SK-N-SH (cell line): ENCODE data around the gene POLR1H. TPM values are rescaled to one million over a fixed set of nuclear protein-coding genes. Genes with fewer than 3 reads are reported as not detected.
"Not testable (repeated sequence)": the region's sequence is repeated elsewhere in the genome, so short reads cannot be mapped to it uniquely, and the experiment has no call there.

Source experiments
- CTCF ChIA-PET: fragments of 300-600, 350-600 bp; formaldehyde crosslinking; extraction: SDS; loops from one replicate; lab custom pipeline; 2021; lab: Yijun Ruan, JAX
- POLR2A ChIA-PET: fragments of 350-600 bp; sonication (Branson Sonifier 250); formaldehyde crosslinking; extraction: SDS; loops from one replicate; lab custom pipeline; 2020; ENCODE audit warnings: antibody characterized with exemption, inconsistent platforms; lab: Yijun Ruan, JAX
- DNase-seq: peaks from one replicate; pipeline ENCODE4 v3.0.0; 2012
- H2AFZ ChIP-seq: fragments of 200-600 bp; sonication (generic); 2 replicates; pipeline ENCODE4 v1.8.1; 2016; ENCODE audit warnings: antibody characterized with exemption, mild to moderate bottlenecking, low read depth
- H3F3A ChIP-seq: fragments of 200-600 bp; sonication (generic); replicated peaks from 2 replicates; pipeline ENCODE3; 2016; ENCODE audit warnings: antibody characterized with exemption, mild to moderate bottlenecking; ENCODE audit not compliant: insufficient read depth
- H3K27ac ChIP-seq, 2 experiments: fragments of 200-500 bp in 1 of 2; fragments of 200-600 bp in 1 of 2; sonication (Bioruptor generic) in 1 of 2; sonication (generic), shearing (Covaris generic) in 1 of 2; 2 replicates each; pipeline versions ENCODE4 v1.5.1 to v1.6.1; 2014 to 2016; ENCODE audit warnings: low read depth in 2 of 2, inconsistent platforms in 1 of 2, low read length in 1 of 2, mild to moderate bottlenecking in 1 of 2, mixed read lengths in 1 of 2
- H3K27me3 ChIP-seq: fragments of 200-600 bp; sonication (generic), shearing (Covaris generic); 2 replicates; pipeline ENCODE4 v1.6.1; 2016; ENCODE audit warnings: mixed run types; ENCODE audit not compliant: insufficient read depth
- H3K36me3 ChIP-seq, 2 experiments: fragments of 200-500 bp in 1 of 2; fragments of 200-600 bp in 1 of 2; sonication (Bioruptor generic) in 1 of 2; sonication (generic) in 1 of 2; replicated peaks in 1 of 2; 2 replicates each; pipeline versions ENCODE3 to v1.5.1; 2014 to 2016; ENCODE audit warnings: low read length in 1 of 2, mild to moderate bottlenecking in 1 of 2; ENCODE audit not compliant: insufficient read depth in 2 of 2, control insufficient read depth in 1 of 2
- H3K4me1 ChIP-seq, 2 experiments: fragments of 200-500 bp in 1 of 2; fragments of 200-600 bp in 1 of 2; sonication (Bioruptor generic) in 1 of 2; sonication (generic), shearing (Covaris generic) in 1 of 2; 2 replicates each; pipeline versions ENCODE4 v1.5.1 to v1.6.1; 2014 to 2016; ENCODE audit warnings: low read depth in 1 of 2, low read length in 1 of 2, mixed run types in 1 of 2; ENCODE audit not compliant: insufficient read depth in 2 of 2, control insufficient read depth in 1 of 2
- H3K4me2 ChIP-seq: fragments of 200-600 bp; sonication (generic), shearing (Covaris generic); 2 replicates; pipeline ENCODE4 v1.6.1; 2017; ENCODE audit warnings: mixed run types
- H3K4me3 ChIP-seq, 2 experiments: fragments of 200-500 bp in 1 of 2; fragments of 200-600 bp in 1 of 2; sonication (Bioruptor generic) in 1 of 2; sonication (generic), shearing (Covaris generic) in 1 of 2; 2 replicates each; pipeline versions ENCODE4 v1.5.1 to v1.8.1; 2014 to 2016; ENCODE audit warnings: low read depth in 2 of 2, inconsistent platforms in 1 of 2, low read length in 1 of 2, mild to moderate bottlenecking in 1 of 2, mixed read lengths in 1 of 2, moderate library complexity in 1 of 2
- H3K79me2 ChIP-seq: fragments of 200-600 bp; sonication (generic); 2 replicates; pipeline ENCODE4 v1.8.1; 2017; ENCODE audit warnings: mild to moderate bottlenecking; ENCODE audit not compliant: insufficient read depth
- H3K9ac ChIP-seq: fragments of 200-600 bp; sonication (generic); 2 replicates; pipeline ENCODE4 v1.6.1; 2017; ENCODE audit warnings: mixed run types
- H3K9me2 ChIP-seq: fragments of 200-600 bp; sonication (generic); 2 replicates; pipeline ENCODE4 v1.6.1; 2017; ENCODE audit warnings: mixed run types
- H3K9me3 ChIP-seq: fragments of 200-600 bp; sonication (generic); 2 replicates; pipeline ENCODE4 v1.6.1; 2017; ENCODE audit warnings: mixed run types, mild to moderate bottlenecking, moderate library complexity
- H4K20me1 ChIP-seq: fragments of 200-600 bp; sonication (generic); 2 replicates; pipeline ENCODE4 v1.6.1; 2017; ENCODE audit warnings: mild to moderate bottlenecking, mixed run types; ENCODE audit not compliant: insufficient read depth
- FOSL2 ChIP-seq: IDR thresholded peaks from 2 replicates; pipeline ENCODE4 v1.4.0; 2012; ENCODE audit warnings: low read depth, mild to moderate bottlenecking, moderate library complexity, borderline replicate concordance
- FOXJ3 ChIP-seq: sonication (generic); formaldehyde crosslinking; IDR thresholded peaks from 2 replicates; pipeline ENCODE4 v1.5.1; 2020; ENCODE audit warnings: mild to moderate bottlenecking, missing genetic modification reagents
- FOXM1 ChIP-seq: IDR thresholded peaks from 2 replicates; pipeline ENCODE4 v1.4.0; 2012; ENCODE audit warnings: low read depth, mild to moderate bottlenecking
- MEF2A ChIP-seq: IDR thresholded peaks from 2 replicates; pipeline ENCODE4 v1.4.0; 2012; ENCODE audit warnings: low read depth, borderline replicate concordance
- MXI1 ChIP-seq: IDR thresholded peaks from 2 replicates; pipeline ENCODE4 v1.6.1; 2012; ENCODE audit warnings: mild to moderate bottlenecking, low read depth, low read length, improper control_type of control experiment
- RFX5 ChIP-seq: IDR thresholded peaks from 2 replicates; pipeline ENCODE4 v1.6.1; 2012; ENCODE audit warnings: mild to moderate bottlenecking, improper control_type of control experiment, low read length
- RXRA ChIP-seq: IDR thresholded peaks from 2 replicates; pipeline ENCODE4 v1.4.0; 2012; ENCODE audit warnings: low read depth, mild to moderate bottlenecking, borderline replicate concordance
- SIN3A ChIP-seq: IDR thresholded peaks from 2 replicates; pipeline ENCODE4 v1.6.1; 2012; ENCODE audit warnings: low read depth, mild to moderate bottlenecking, low read length, moderate library complexity, borderline replicate concordance
- TAF1 ChIP-seq: IDR thresholded peaks from 2 replicates; pipeline ENCODE4 v1.6.1; 2012; ENCODE audit warnings: low read depth, mild to moderate bottlenecking, low read length, moderate library complexity, borderline replicate concordance
- whole genome bisulfite sequencing: methylation state at CpG from one replicate; pipeline ENCODE4 v1.1.6; 2017; ENCODE audit warnings: low lambda C conversion rate; 5-methylcytosine and 5-hydroxymethylcytosine counted together
- polyA plus RNA-seq, 3 experiments: library from polyadenylated mRNA; depleted of rRNA; stranded (reverse); fragments of >200 nt; gene quantifications; 2 replicates each; pipeline ENCODE4 v1.2.3, GENCODE V29; 2012
- TF ChIP-seq, protein P1 (sequence below): IDR thresholded peaks from 2 replicates; pipeline ENCODE4 v1.4.0; 2012; ENCODE audit warnings: low read depth

The POLR1H gene
- polyA plus RNA-seq, 1 of the 3 experiments (the other 2 are of a cell fraction), result 40.6 TPM

DNA sequence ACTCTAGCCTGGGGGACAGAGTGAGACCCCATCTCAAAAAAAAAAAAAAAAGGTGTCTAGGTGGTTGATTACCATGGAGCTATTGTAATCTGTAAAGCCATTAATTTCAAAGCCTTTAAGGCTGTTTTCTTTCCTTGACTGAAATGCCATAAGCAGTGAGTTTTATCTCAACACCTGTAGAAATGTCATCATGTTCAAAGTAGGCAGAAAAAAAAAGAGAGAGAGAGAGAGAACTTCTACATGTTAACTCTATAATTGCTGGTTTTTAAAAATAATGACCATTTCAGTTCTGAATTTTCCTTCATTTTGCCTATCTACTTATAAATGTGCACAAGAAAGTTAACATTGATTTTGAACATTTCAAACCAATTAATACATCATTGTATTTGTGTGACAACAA lies 29.7 kb upstream of the POLR1H start:
- Histone ChIP-seq H3K9ac (no peak overlapping the region), H3K36me3 (no peaks in the 10 kb centered on the region), H3K9me3 (no peaks in the 10 kb centered on the region), H3K4me2 (no peak overlapping the region), H3K9me2 (no peaks in the 10 kb centered on the region), H3K27me3 (no peaks in the 10 kb centered on the region), H3K4me1 (no peaks in the 10 kb centered on the region), H3F3A (no peaks in the 10 kb centered on the region), H2AFZ (no peak overlapping the region), H3K4me3 (no peak overlapping the region), H3K27ac (no peak overlapping the region), H4K20me1 (no peaks in the 10 kb centered on the region), H3K79me2 (no peaks in the 10 kb centered on the region)
- ChIA-PET POLR2A (interaction anchor here (1.7 kb wide), 1 partner anchor 29 kb away, joined by 3 read pairs; no protein-coding TSS in a partner anchor), CTCF (no interaction called here)
- no peak for DNase-seq
- TF ChIP-seq SIN3A (no peak), FOSL2 (no peak)

DNA sequence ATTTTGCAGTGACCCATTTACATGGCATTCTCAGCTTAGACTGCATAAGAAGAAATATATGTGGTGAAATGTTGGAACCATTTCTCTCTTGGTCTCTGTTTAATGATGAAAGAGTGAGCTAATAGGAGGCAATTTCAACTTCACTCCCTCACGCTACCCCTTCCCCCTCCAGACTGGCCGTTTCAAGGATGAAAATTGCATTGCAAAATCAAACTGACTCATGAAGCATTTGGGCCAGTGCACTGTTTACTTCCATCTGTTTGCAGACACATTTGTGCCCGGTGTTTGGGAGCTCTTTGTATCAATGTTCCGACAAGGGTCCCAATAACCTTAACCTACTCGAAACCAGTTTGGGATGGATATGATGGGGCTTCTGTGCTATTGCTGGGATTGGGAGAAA lies 27.6 kb upstream of the POLR1H start:
- H3F3A ChIP-seq, H3K9me2 ChIP-seq, H3K4me3 ChIP-seq, H3K9ac ChIP-seq, H3K4me1 ChIP-seq, POLR2A ChIA-PET, H2AFZ ChIP-seq, H4K20me1 ChIP-seq, H3K9me3 ChIP-seq, DNase-seq, H3K4me2 ChIP-seq, H3K79me2 ChIP-seq, H3K36me3 ChIP-seq, H3K27ac ChIP-seq, H3K27me3 ChIP-seq: not testable (repeated sequence)
- CTCF ChIA-PET, result interaction anchor here (1.5 to 1.7 kb wide), 2 partner anchors 19 to 185 kb away, joined by 3 read pairs; no protein-coding TSS in a partner anchor
- 90% methylated on average over 5 of the region's 5 CpGs for WGBS

DNA sequence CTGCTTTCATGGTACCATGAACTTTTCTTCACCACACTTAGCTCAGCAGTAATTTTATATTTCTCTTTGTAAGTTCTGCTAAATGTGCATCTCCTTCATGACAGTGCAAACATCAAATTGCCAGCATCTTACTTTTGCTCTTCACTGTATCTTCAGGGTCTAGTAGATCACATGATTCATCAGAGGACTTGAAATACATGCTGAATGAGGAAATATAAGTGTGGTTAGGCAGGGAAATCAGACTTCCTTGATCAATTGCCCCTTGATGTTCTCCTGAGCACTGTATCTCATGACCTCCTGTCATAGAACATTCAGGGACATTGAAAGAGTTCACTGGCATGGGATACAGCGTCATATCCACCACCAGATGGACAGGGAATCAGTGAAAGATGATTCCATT lies 25.3 kb upstream of the POLR1H start:
- H3K4me2 ChIP-seq, result no peak overlapping the region
- no peaks in the 10 kb centered on the region for H4K20me1 ChIP-seq
- no peak overlapping the region for H3K27ac ChIP-seq
- no peaks in the 10 kb centered on the region for H3K79me2 ChIP-seq
- H2AFZ ChIP-seq, result no peak overlapping the region
- ChIA-PET POLR2A (no interaction called here), CTCF (interaction anchor here (1.0 to 5.3 kb wide), 3 partner anchors 9 to 187 kb away, joined by 3 to 29 read pairs (median 4); no protein-coding TSS in a partner anchor)
- H3K9ac ChIP-seq, result no peak overlapping the region
- H3K4me1 ChIP-seq, result no peaks in the 10 kb centered on the region
- no peaks in the 10 kb centered on the region for H3F3A ChIP-seq
- 86% methylated on average over 1 of the region's 1 CpG for WGBS
- no peak for DNase-seq
- H3K36me3 ChIP-seq, result no peaks in the 10 kb centered on the region
- H3K4me3 ChIP-seq, result no peak overlapping the region
- no peaks in the 10 kb centered on the region for H3K9me3 ChIP-seq
- no peaks in the 10 kb centered on the region for H3K9me2 ChIP-seq
- no peaks in the 10 kb centered on the region for H3K27me3 ChIP-seq
- TF ChIP-seq, protein P1, sequence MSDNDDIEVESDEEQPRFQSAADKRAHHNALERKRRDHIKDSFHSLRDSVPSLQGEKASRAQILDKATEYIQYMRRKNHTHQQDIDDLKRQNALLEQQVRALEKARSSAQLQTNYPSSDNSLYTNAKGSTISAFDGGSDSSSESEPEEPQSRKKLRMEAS, result no peak
- no peak for TF ChIP-seq RFX5
- TF ChIP-seq RXRA, result no peak
- no peak for TF ChIP-seq FOXM1
- TF ChIP-seq FOXJ3 (CRISPR knock-in tag), result no peak
- no peak for TF ChIP-seq SIN3A
- no peak for TF ChIP-seq MEF2A
- TF ChIP-seq MXI1, result no peak
- TF ChIP-seq TAF1, result no peak
